Nephron (organoid): Measurements from ENCODE around the gene SRSF12.

Experiments used
- H3K27ac Mint-ChIP-seq, 3 experiments: 2 replicates each; pipeline ENCODE4 v1.8.0; 2020; ENCODE audit warnings: mixed read lengths in 3 of 3, mild to moderate bottlenecking in 2 of 3, moderate library complexity in 1 of 3
- H3K27me3 Mint-ChIP-seq: 2 replicates; pipeline ENCODE4 v1.8.0; 2021; ENCODE audit warnings: low read depth, mild to moderate bottlenecking, moderate library complexity, mixed read lengths
- H3K36me3 Mint-ChIP-seq: 2 replicates; pipeline ENCODE4 v1.8.0; 2020; ENCODE audit warnings: low read depth, mixed read lengths
- H3K4me1 Mint-ChIP-seq: 2 replicates; pipeline ENCODE4 v1.8.0; 2020; ENCODE audit warnings: mixed read lengths
- H3K4me3 Mint-ChIP-seq, 3 experiments: 2 replicates each; pipeline ENCODE4 v1.8.0; 2020; ENCODE audit warnings: mild to moderate bottlenecking in 3 of 3, mixed read lengths in 3 of 3, moderate library complexity in 2 of 3
- H3K9me3 Mint-ChIP-seq: 2 replicates; pipeline ENCODE4 v1.8.0; 2020; ENCODE audit warnings: mixed read lengths
- CTCF ChIP-seq, 3 experiments: fragments of 200-600 bp; sonication (generic); IDR thresholded peaks; one replicate each; pipeline ENCODE4 v1.5.0; 2021; ENCODE audit warnings: antibody characterized with exemption in 3 of 3; ENCODE audit not compliant: unreplicated experiment in 3 of 3

Gene SRSF12

GRCh38 chr6:89120371-89120770 lies 2.5 kb upstream of the SRSF12 start:
- peaks cover 2% of the 10 kb centered on the region for H3K9me3 Mint-ChIP-seq
- H3K36me3 Mint-ChIP-seq, result no peaks in the 10 kb centered on the region
- TF ChIP-seq CTCF (IDR thresholded peaks at IDR 0.05; ENCODE audit: unreplicated experiment in 3 of 3), result no peak
- peaks cover 7% of the 10 kb centered on the region for H3K4me1 Mint-ChIP-seq
- peak overlapping the region; percentile 31 to 89 (median 62) for H3K27ac Mint-ChIP-seq
- no peaks in the 10 kb centered on the region for H3K27me3 Mint-ChIP-seq
- H3K4me3 Mint-ChIP-seq, result peak overlapping the region; percentile 51 to 66 (median 54)

GRCh38 chr6:89118931-89119330 lies 1.1 kb upstream of the SRSF12 start:
- peaks cover 7% of the 10 kb centered on the region for H3K4me1 Mint-ChIP-seq
- TF ChIP-seq CTCF (IDR thresholded peaks at IDR 0.05; ENCODE audit: unreplicated experiment in 3 of 3), result no peak

DNA sequence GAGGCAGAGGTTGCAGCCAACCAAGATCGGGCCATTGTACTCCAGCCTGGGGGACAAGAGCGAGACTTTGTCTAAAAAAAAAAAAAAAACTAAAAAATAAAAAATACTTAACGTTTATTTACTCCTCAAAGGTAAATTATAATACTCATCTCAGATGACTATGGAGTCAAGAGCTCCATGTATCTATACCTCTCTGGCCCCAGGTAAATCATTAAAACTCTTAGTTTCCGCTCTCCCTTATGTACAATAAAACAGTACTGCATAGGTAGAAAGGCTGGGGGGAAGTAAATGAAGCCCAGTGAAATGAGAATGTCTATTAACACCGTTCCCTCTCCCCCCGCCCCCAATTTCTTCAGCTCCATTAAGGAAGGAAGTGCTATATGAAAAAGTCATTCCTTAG lies 1.2 kb downstream of the SRSF12 start:
- TF ChIP-seq CTCF (IDR thresholded peaks at IDR 0.05; ENCODE audit: unreplicated experiment in 3 of 3), result no peak
- H3K36me3 Mint-ChIP-seq, result peaks cover 5% of the 10 kb centered on the region
- no peaks in the 10 kb centered on the region for H3K9me3 Mint-ChIP-seq
- peak overlapping the region; percentile 77 to 93 (median 89) for H3K27ac Mint-ChIP-seq
- peaks cover 7% of the 10 kb centered on the region for H3K4me1 Mint-ChIP-seq
- no peaks in the 10 kb centered on the region for H3K27me3 Mint-ChIP-seq
- H3K4me3 Mint-ChIP-seq, result peak overlapping the region; percentile 88 to 94 (median 92)

More at GRCh38 chr6:89118931-89119330, 1.1 kb upstream of the SRSF12 start:
- Mint-ChIP-seq H3K9me3 (no peaks in the 10 kb centered on the region), H3K27me3 (no peaks in the 10 kb centered on the region), H3K27ac (peak overlapping the region; percentile 7 to 60 (median 13)), H3K36me3 (peaks cover under 1% of the 10 kb centered on the region), H3K4me3 (peak overlapping the region; percentile 80 to 82 (median 81))

DNA sequence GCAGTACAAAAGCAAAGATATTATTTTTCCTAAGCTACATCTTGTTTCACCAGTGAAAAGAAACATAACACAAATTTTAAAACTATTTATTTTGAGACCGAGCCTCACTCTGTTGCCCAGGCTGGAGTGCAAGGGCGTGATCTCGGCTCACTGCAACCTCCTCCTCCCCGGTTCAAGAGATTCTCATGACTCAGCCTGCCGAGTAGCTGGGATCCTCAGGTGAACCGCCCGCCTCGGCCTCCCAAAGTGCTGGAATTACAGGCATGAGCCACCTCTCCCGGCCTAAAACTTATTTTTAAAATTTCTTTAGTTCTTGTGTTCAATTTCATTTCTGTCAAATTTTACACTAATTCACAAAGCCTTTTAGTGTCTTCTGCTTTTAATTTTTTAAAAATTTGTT lies 5.9 kb downstream of the SRSF12 start:
- H3K27me3 Mint-ChIP-seq, result no peaks in the 10 kb centered on the region
- no peaks in the 10 kb centered on the region for H3K9me3 Mint-ChIP-seq
- peaks cover 21% of the 10 kb centered on the region for H3K36me3 Mint-ChIP-seq

GRCh38 chr6:89110284-89110683 lies 7.6 kb downstream of the SRSF12 start:
- no peak overlapping the region for H3K4me3 Mint-ChIP-seq
- H3K9me3 Mint-ChIP-seq, result no peaks in the 10 kb centered on the region
- no peaks in the 10 kb centered on the region for H3K4me1 Mint-ChIP-seq
- H3K27me3 Mint-ChIP-seq, result no peaks in the 10 kb centered on the region
- no peak for TF ChIP-seq CTCF (IDR thresholded peaks at IDR 0.05; ENCODE audit: unreplicated experiment in 3 of 3)
- H3K36me3 Mint-ChIP-seq, result peaks cover 26% of the 10 kb centered on the region
- no peak overlapping the region for H3K27ac Mint-ChIP-seq

More for the DNA sequence above, 5.9 kb downstream of the SRSF12 start:
- Mint-ChIP-seq H3K4me3 (no peak overlapping the region), H3K4me1 (peaks cover 4% of the 10 kb centered on the region), H3K27ac (no peak overlapping the region)
- no peak for TF ChIP-seq CTCF (IDR thresholded peaks at IDR 0.05; ENCODE audit: unreplicated experiment in 3 of 3)

DNA sequence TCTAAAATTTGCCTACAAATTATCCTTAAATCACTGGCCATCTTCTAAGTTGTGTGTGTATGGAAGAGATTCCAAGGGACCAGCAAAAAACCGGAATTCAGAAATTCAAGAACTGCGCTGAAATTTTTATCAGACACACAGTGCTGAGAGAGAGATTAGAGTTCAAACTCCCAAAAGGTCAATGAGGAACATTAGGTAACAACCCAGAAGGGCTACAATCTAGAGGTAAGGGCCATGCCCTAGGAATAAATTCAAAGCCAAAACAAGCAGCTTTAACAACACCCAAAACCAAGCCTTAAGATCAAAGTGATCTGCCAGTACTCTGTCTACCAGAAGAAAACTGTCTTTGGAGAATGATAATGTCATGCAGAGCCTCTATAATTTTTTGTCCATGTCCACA lies 17.8 kb downstream of the SRSF12 start:
- no peak for TF ChIP-seq CTCF (IDR thresholded peaks at IDR 0.05; ENCODE audit: unreplicated experiment in 3 of 3)

More for the DNA sequence above, 17.8 kb downstream of the SRSF12 start:
- Mint-ChIP-seq H3K4me3 (no peak overlapping the region), H3K4me1 (no peaks in the 10 kb centered on the region), H3K36me3 (peaks cover 56% of the 10 kb centered on the region), H3K9me3 (no peaks in the 10 kb centered on the region), H3K27ac (no peak overlapping the region), H3K27me3 (no peaks in the 10 kb centered on the region)
